ENCODE measurements around the gene TBXT.

DNA sequence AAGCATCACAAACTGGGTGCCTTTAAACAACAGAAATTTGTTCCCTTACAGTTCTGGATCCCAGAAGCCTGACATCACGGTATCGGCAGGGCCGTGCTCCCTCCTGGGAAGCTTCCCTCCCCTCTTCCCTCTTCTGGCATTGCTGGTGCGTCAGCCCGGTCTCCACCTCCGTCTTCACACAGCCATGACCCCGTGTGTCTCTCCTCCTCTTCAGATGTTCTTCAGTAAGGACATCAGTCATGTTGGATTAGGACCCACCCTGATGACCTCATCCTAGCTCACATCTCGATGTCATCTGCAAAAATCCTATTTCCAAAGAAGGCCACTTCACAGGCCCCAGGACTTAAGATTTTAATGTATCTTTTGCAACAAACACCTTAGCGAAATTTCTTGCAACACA is 38.4 kb upstream of the TBXT start:
- TF ChIP-seq, protein P1, sequence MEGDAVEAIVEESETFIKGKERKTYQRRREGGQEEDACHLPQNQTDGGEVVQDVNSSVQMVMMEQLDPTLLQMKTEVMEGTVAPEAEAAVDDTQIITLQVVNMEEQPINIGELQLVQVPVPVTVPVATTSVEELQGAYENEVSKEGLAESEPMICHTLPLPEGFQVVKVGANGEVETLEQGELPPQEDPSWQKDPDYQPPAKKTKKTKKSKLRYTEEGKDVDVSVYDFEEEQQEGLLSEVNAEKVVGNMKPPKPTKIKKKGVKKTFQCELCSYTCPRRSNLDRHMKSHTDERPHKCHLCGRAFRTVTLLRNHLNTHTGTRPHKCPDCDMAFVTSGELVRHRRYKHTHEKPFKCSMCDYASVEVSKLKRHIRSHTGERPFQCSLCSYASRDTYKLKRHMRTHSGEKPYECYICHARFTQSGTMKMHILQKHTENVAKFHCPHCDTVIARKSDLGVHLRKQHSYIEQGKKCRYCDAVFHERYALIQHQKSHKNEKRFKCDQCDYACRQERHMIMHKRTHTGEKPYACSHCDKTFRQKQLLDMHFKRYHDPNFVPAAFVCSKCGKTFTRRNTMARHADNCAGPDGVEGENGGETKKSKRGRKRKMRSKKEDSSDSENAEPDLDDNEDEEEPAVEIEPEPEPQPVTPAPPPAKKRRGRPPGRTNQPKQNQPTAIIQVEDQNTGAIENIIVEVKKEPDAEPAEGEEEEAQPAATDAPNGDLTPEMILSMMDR (tag by site-specific recombination; IDR thresholded peaks at IDR 0.05), result no peak
- TF ChIP-seq ZNF16 (tag by site-specific recombination; IDR thresholded peaks at IDR 0.05; ENCODE audit: low read depth) (no peak), SP3 (tag by site-specific recombination; IDR thresholded peaks at IDR 0.05) (no peak), ZBTB8A (tag by site-specific recombination; IDR thresholded peaks at IDR 0.05) (no peak), ZNF747 (tag by site-specific recombination; IDR thresholded peaks at IDR 0.05) (no peak), ZNF549 (tag by site-specific recombination; IDR thresholded peaks at IDR 0.05) (no peak), ZNF792 (tag by site-specific recombination; IDR thresholded peaks at IDR 0.05) (no peak), ZNF133 (tag by site-specific recombination; IDR thresholded peaks at IDR 0.05) (no peak)
